Measurements from ENCODE around the gene EZH2.
A peak's percentile ranks its signal among the peaks of the same experiment; 100 is the strongest.

EZH2 gene

GRCh38 chr7:148824864-148825263 lies 59.2 kb downstream of the EZH2 start:
- Mint-ChIP-seq H3K27ac (no peak overlapping the region), H3K4me1 (ENCODE audit: low read depth) (peaks cover 10% of the 10 kb centered on the region), H3K4me3 (no peak overlapping the region), H3K9me3 (no peaks in the 10 kb centered on the region), H3K27me3 (ENCODE audit: low read depth) (no peaks in the 10 kb centered on the region), H3K36me3 (ENCODE audit: low read depth) (peaks cover 26% of the 10 kb centered on the region)

GRCh38 chr7:148821422-148821821 lies 62.7 kb downstream of the EZH2 start:
- H3K27me3 Mint-ChIP-seq (ENCODE audit: low read depth), result no peaks in the 10 kb centered on the region
- H3K36me3 Mint-ChIP-seq (ENCODE audit: low read depth), result peaks cover 43% of the 10 kb centered on the region

GRCh38 chr7:148819697-148820360 lies 64.3 kb downstream of the EZH2 start:
- Mint-ChIP-seq H3K4me3 (no peak overlapping the region), H3K36me3 (ENCODE audit: low read depth) (peaks cover 36% of the 10 kb centered on the region), H3K9me3 (no peaks in the 10 kb centered on the region), H3K4me1 (ENCODE audit: low read depth) (peaks cover 6% of the 10 kb centered on the region), H3K27ac (no peak overlapping the region), H3K27me3 (ENCODE audit: low read depth) (no peaks in the 10 kb centered on the region)

More at GRCh38 chr7:148821422-148821821, 62.7 kb downstream of the EZH2 start:
- Mint-ChIP-seq H3K4me1 (ENCODE audit: low read depth) (peaks cover 8% of the 10 kb centered on the region), H3K4me3 (no peak overlapping the region), H3K9me3 (no peaks in the 10 kb centered on the region), H3K27ac (no peak overlapping the region)

- peaks cover 5% of the 10 kb centered on the region for H3K4me1 Mint-ChIP-seq (ENCODE audit: low read depth)
- H3K4me3 Mint-ChIP-seq, result no peak overlapping the region
- H3K36me3 Mint-ChIP-seq (ENCODE audit: low read depth), result peaks cover 48% of the 10 kb centered on the region
- H3K9me3 Mint-ChIP-seq, result no peaks in the 10 kb centered on the region
- H3K27ac Mint-ChIP-seq, result no peak overlapping the region
- H3K27me3 Mint-ChIP-seq (ENCODE audit: low read depth), result no peaks in the 10 kb centered on the region
Measured at GRCh38 chr7:148815612-148816011, 68.5 kb downstream of the EZH2 start.

- peaks cover 50% of the 10 kb centered on the region for H3K36me3 Mint-ChIP-seq (ENCODE audit: low read depth)
- no peak overlapping the region for H3K27ac Mint-ChIP-seq
- H3K9me3 Mint-ChIP-seq, result no peaks in the 10 kb centered on the region
- H3K4me1 Mint-ChIP-seq (ENCODE audit: low read depth), result peaks cover 2% of the 10 kb centered on the region
- no peak overlapping the region for H3K4me3 Mint-ChIP-seq
- no peaks in the 10 kb centered on the region for H3K27me3 Mint-ChIP-seq (ENCODE audit: low read depth)
Measured at GRCh38 chr7:148814922-148815559, 69.0 kb downstream of the EZH2 start.

GRCh38 chr7:148813890-148814289 lies 70.2 kb downstream of the EZH2 start:
- Mint-ChIP-seq H3K4me1 (ENCODE audit: low read depth) (peaks cover 2% of the 10 kb centered on the region), H3K27ac (no peak overlapping the region), H3K9me3 (no peaks in the 10 kb centered on the region), H3K4me3 (no peak overlapping the region), H3K27me3 (ENCODE audit: low read depth) (no peaks in the 10 kb centered on the region), H3K36me3 (ENCODE audit: low read depth) (peaks cover 55% of the 10 kb centered on the region)

GRCh38 chr7:148811892-148812291 lies 72.2 kb downstream of the EZH2 start:
- Mint-ChIP-seq H3K4me1 (ENCODE audit: low read depth) (peaks cover 2% of the 10 kb centered on the region), H3K36me3 (ENCODE audit: low read depth) (peaks cover 55% of the 10 kb centered on the region), H3K4me3 (no peak overlapping the region), H3K9me3 (no peaks in the 10 kb centered on the region), H3K27me3 (ENCODE audit: low read depth) (no peaks in the 10 kb centered on the region), H3K27ac (no peak overlapping the region)

- Mint-ChIP-seq H3K9me3 (no peaks in the 10 kb centered on the region), H3K27ac (peak overlapping the region; percentile 27), H3K27me3 (ENCODE audit: low read depth) (no peaks in the 10 kb centered on the region), H3K4me1 (ENCODE audit: low read depth) (peaks cover 2% of the 10 kb centered on the region), H3K4me3 (no peak overlapping the region), H3K36me3 (ENCODE audit: low read depth) (peaks cover 55% of the 10 kb centered on the region)
Measured at GRCh38 chr7:148809856-148810255, 74.2 kb downstream of the EZH2 start.

- Mint-ChIP-seq H3K9me3 (no peaks in the 10 kb centered on the region), H3K4me1 (ENCODE audit: low read depth) (no peaks in the 10 kb centered on the region), H3K27ac (no peak overlapping the region), H3K4me3 (no peak overlapping the region), H3K36me3 (ENCODE audit: low read depth) (peaks cover 44% of the 10 kb centered on the region), H3K27me3 (ENCODE audit: low read depth) (no peaks in the 10 kb centered on the region)
Measured at GRCh38 chr7:148807436-148807835, 76.7 kb downstream of the EZH2 start.

- H3K27me3 Mint-ChIP-seq (ENCODE audit: low read depth), result no peaks in the 10 kb centered on the region
- no peaks in the 10 kb centered on the region for H3K9me3 Mint-ChIP-seq
- H3K4me3 Mint-ChIP-seq, result no peak overlapping the region
- no peaks in the 10 kb centered on the region for H3K4me1 Mint-ChIP-seq (ENCODE audit: low read depth)
- no peak overlapping the region for H3K27ac Mint-ChIP-seq
- H3K36me3 Mint-ChIP-seq (ENCODE audit: low read depth), result peaks cover 43% of the 10 kb centered on the region
Measured at GRCh38 chr7:148806187-148806586, 77.9 kb downstream of the EZH2 start.

- H3K27ac Mint-ChIP-seq, result peak overlapping the region; percentile 49
- peaks cover 42% of the 10 kb centered on the region for H3K36me3 Mint-ChIP-seq (ENCODE audit: low read depth)
- H3K27me3 Mint-ChIP-seq (ENCODE audit: low read depth), result no peaks in the 10 kb centered on the region
- peaks cover 2% of the 10 kb centered on the region for H3K4me1 Mint-ChIP-seq (ENCODE audit: low read depth)
- no peak overlapping the region for H3K4me3 Mint-ChIP-seq
- no peaks in the 10 kb centered on the region for H3K9me3 Mint-ChIP-seq
Measured at GRCh38 chr7:148804343-148805235, 79.5 kb downstream of the EZH2 start.

GRCh38 chr7:148803094-148803493 lies 81.0 kb downstream of the EZH2 start:
- Mint-ChIP-seq H3K27ac (no peak overlapping the region), H3K4me1 (ENCODE audit: low read depth) (peaks cover 2% of the 10 kb centered on the region), H3K36me3 (ENCODE audit: low read depth) (peaks cover 40% of the 10 kb centered on the region), H3K9me3 (no peaks in the 10 kb centered on the region), H3K27me3 (ENCODE audit: low read depth) (no peaks in the 10 kb centered on the region), H3K4me3 (no peak overlapping the region)

- Mint-ChIP-seq H3K9me3 (no peaks in the 10 kb centered on the region), H3K27ac (no peak overlapping the region), H3K27me3 (ENCODE audit: low read depth) (no peaks in the 10 kb centered on the region), H3K36me3 (ENCODE audit: low read depth) (peaks cover 38% of the 10 kb centered on the region), H3K4me3 (no peak overlapping the region), H3K4me1 (ENCODE audit: low read depth) (peaks cover 2% of the 10 kb centered on the region)
Measured at GRCh38 chr7:148802101-148802493, 82.0 kb downstream of the EZH2 start.

GRCh38 chr7:148800677-148801076 lies 83.4 kb downstream of the EZH2 start:
- no peaks in the 10 kb centered on the region for H3K9me3 Mint-ChIP-seq
- no peaks in the 10 kb centered on the region for H3K27me3 Mint-ChIP-seq (ENCODE audit: low read depth)
- no peak overlapping the region for H3K4me3 Mint-ChIP-seq
- peaks cover 2% of the 10 kb centered on the region for H3K4me1 Mint-ChIP-seq (ENCODE audit: low read depth)
- peaks cover 35% of the 10 kb centered on the region for H3K36me3 Mint-ChIP-seq (ENCODE audit: low read depth)
- no peak overlapping the region for H3K27ac Mint-ChIP-seq
